A172 (cell line): ENCODE measurements around the gene PFKP. TPM values are rescaled to one million over a fixed set of nuclear protein-coding genes. Genes with fewer than 3 reads are reported as not detected.
"Not testable (repeated sequence)": the region's sequence is repeated elsewhere in the genome, so short reads cannot be mapped to it uniquely, and the experiment has no call there.

ENCODE experiments used
- DNase-seq: peaks from one replicate; pipeline ENCODE4 v3.0.0-alpha.2; 2015; ENCODE audit warnings: low spot score
- total RNA-seq: library from RNA; depleted of rRNA; stranded (reverse); fragments of >200 nt; shearing (Covaris generic); gene quantifications from 2 replicates; pipeline ENCODE4 v1.2.3, GENCODE V29; 2014

Gene PFKP
- total RNA-seq, 1 experiment from 2014 or later: 244 TPM

GRCh38 chr10:3046981-3047547 lies 20.3 kb upstream of the PFKP start:
- DNase-seq: no peak

GRCh38 chr10:3047596-3047995 lies 19.8 kb upstream of the PFKP start:
- DNase-seq: no peak

GRCh38 chr10:3048119-3049019 lies 19.0 kb upstream of the PFKP start:
- peak; percentile 52 for DNase-seq

- no peak for DNase-seq
Observed at GRCh38 chr10:3051692-3052091, 15.7 kb upstream of the PFKP start.

GRCh38 chr10:3053155-3053554 lies 14.2 kb upstream of the PFKP start:
- no peak for DNase-seq

- no peak for DNase-seq
Observed at GRCh38 chr10:3054183-3054850, 13.0 kb upstream of the PFKP start.

- DNase-seq: no peak
Observed at GRCh38 chr10:3054851-3055199, 12.5 kb upstream of the PFKP start.

- peak; percentile 34 for DNase-seq
Observed at GRCh38 chr10:3056280-3057037, 10.9 kb upstream of the PFKP start.

GRCh38 chr10:3057946-3058345 lies 9.4 kb upstream of the PFKP start:
- no peak for DNase-seq

GRCh38 chr10:3059974-3060373 lies 7.4 kb upstream of the PFKP start:
- no peak for DNase-seq

GRCh38 chr10:3060481-3060889 lies 6.9 kb upstream of the PFKP start:
- DNase-seq: no peak

- DNase-seq: not testable (repeated sequence)
Observed at GRCh38 chr10:3061323-3061898, 5.9 kb upstream of the PFKP start.

- DNase-seq: no peak
Observed at GRCh38 chr10:3062502-3063186, 4.7 kb upstream of the PFKP start.

- no peak for DNase-seq
Observed at GRCh38 chr10:3064423-3064822, 2.9 kb upstream of the PFKP start.

- no peak for DNase-seq
Observed at GRCh38 chr10:3065622-3066021, 1.7 kb upstream of the PFKP start.

- no peak for DNase-seq
Observed at GRCh38 chr10:3066317-3067117, 831 bp upstream of the PFKP start.

GRCh38 chr10:3067859-3068179 lies 471 bp downstream of the PFKP start:
- DNase-seq: no peak

- peak; percentile 31 for DNase-seq
Observed at GRCh38 chr10:3068201-3068967, 1.0 kb downstream of the PFKP start.

- no peak for DNase-seq
Observed at GRCh38 chr10:3068968-3069737, 1.8 kb downstream of the PFKP start.
